Esophagus squamous epithelium (tissue), 5 donors: ENCODE measurements around the gene IZUMO1. TPM values are rescaled to one million over a fixed set of nuclear protein-coding genes. Genes with fewer than 3 reads are reported as not detected.

ENCODE experiments used
- DNase-seq: peaks from one replicate; lab custom pipeline; 2025; lab: John Stamatoyannopoulos, UW
- H3K27ac ChIP-seq, 4 donors: fragments of 200-600 bp; sonication (generic); one replicate each; pipeline ENCODE4 v1.5.1; 2016 to 2019; ENCODE audit warnings: mild to moderate bottlenecking in 1 of 4
- H3K27me3 ChIP-seq, 4 donors: fragments of 200-600 bp; sonication (generic); 1 replicate in 3 of 4; 2 replicates in 1 of 4; pipeline versions ENCODE4 v1.5.1 to v1.6.0; 2017 to 2021; ENCODE audit warnings: antibody characterized with exemption in 1 of 4
- H3K36me3 ChIP-seq, 3 donors: fragments of 200-600 bp; sonication (generic); one replicate each; pipeline ENCODE4 v1.5.1; 2016 to 2019
- H3K4me1 ChIP-seq, 3 donors: fragments of 200-600 bp; sonication (generic); one replicate each; pipeline ENCODE4 v1.5.1; 2017 to 2019
- H3K4me3 ChIP-seq, 4 donors: fragments of 200-600 bp; sonication (generic); 1 replicate in 3 of 4; 2 replicates in 1 of 4; pipeline ENCODE4 v1.5.1; 2016 to 2019; ENCODE audit warnings: mild to moderate bottlenecking in 2 of 4, moderate library complexity in 1 of 4
- H3K9me3 ChIP-seq, 3 donors: fragments of 200-600 bp; sonication (generic); one replicate each; pipeline ENCODE4 v1.5.1; 2016 to 2019
- POLR2A ChIP-seq, 4 donors: fragments of 450-650 bp; IDR thresholded peaks; one replicate each; pipeline ENCODE4 v1.6.1; 2017; ENCODE audit warnings: antibody characterized with exemption in 4 of 4, mild to moderate bottlenecking in 4 of 4, moderate library complexity in 3 of 4
- WGBS, 2 donors: methylation state at CpG; one replicate each; pipeline ENCODE4 v1.1.5; 2018; 5-methylcytosine and 5-hydroxymethylcytosine counted together
- intact Hi-C: fragments of 100-400 bp; cut with DNase I; formaldehyde crosslinking; loops from one replicate; pipeline ENCODE4 v1.15.0; 2022
- total RNA-seq, 4 donors: library from RNA; depleted of rRNA; stranded (reverse); fragments of >200 nt; gene quantifications; one replicate each; pipeline ENCODE4 v1.1.0, GENCODE V29; 2016
- TF ChIP-seq, protein P1 (sequence below), 6 experiments: fragments of 450-650 bp in 4 of 6; fragments of 200-600 bp in 2 of 6; sonication (generic) in 2 of 6; IDR thresholded peaks; one replicate each; pipeline ENCODE4 v1.5.1; 2016 to 2019; ENCODE audit warnings: antibody characterized with exemption in 6 of 6, mild to moderate bottlenecking in 4 of 6, moderate library complexity in 4 of 6
- donor health status: DM: yes; HTN: yes; CAD: no.

Gene IZUMO1
- total RNA-seq, 4 donors from 2014 or later: 2.3 to 56.0 (median 5.0) TPM; not detected in 1

DNA sequence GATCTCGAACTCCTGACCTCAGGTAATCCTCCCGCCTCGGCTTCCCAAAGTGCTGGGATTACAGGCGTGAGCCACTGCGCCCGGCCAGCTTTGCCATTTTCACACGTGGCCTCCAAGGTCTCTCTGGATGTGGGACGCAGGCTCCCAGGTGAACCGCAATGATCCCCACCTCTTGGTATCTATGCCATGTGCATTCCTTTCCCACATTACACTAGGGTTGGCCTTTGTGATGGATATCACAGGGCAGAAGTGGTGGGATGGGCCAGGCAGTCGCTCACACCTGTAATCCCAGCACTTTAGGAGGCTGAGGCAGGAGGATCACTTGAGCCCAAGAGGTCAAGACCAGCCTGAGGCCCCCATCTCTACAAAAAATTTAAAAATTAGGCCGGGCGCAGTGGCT lies 31.0 kb upstream of the IZUMO1 start:
- no peak for DNase-seq
- H3K27ac ChIP-seq: no peak overlapping the region
- 87 to 91% methylated on average over 7 to 10 of the region's 12 CpGs for WGBS, 2 donors
- H3K4me3 ChIP-seq: no peak overlapping the region
- no peaks in the 10 kb centered on the region for H3K27me3 ChIP-seq
- intact Hi-C loops: loop anchor here (10.0 kb wide), 1 partner anchor 123 kb away; no protein-coding TSS in a partner anchor
- TF ChIP-seq, protein P1, sequence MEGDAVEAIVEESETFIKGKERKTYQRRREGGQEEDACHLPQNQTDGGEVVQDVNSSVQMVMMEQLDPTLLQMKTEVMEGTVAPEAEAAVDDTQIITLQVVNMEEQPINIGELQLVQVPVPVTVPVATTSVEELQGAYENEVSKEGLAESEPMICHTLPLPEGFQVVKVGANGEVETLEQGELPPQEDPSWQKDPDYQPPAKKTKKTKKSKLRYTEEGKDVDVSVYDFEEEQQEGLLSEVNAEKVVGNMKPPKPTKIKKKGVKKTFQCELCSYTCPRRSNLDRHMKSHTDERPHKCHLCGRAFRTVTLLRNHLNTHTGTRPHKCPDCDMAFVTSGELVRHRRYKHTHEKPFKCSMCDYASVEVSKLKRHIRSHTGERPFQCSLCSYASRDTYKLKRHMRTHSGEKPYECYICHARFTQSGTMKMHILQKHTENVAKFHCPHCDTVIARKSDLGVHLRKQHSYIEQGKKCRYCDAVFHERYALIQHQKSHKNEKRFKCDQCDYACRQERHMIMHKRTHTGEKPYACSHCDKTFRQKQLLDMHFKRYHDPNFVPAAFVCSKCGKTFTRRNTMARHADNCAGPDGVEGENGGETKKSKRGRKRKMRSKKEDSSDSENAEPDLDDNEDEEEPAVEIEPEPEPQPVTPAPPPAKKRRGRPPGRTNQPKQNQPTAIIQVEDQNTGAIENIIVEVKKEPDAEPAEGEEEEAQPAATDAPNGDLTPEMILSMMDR (IDR thresholded peaks at IDR 0.05): no peak
- no peak for TF ChIP-seq POLR2A (IDR thresholded peaks at IDR 0.05)
- H3K36me3 ChIP-seq: no peaks in the 10 kb centered on the region
- no peaks in the 10 kb centered on the region for H3K9me3 ChIP-seq
- H3K4me1 ChIP-seq: peaks cover 5 to 30% (median 7%) of the 10 kb centered on the region in 3 donors

DNA sequence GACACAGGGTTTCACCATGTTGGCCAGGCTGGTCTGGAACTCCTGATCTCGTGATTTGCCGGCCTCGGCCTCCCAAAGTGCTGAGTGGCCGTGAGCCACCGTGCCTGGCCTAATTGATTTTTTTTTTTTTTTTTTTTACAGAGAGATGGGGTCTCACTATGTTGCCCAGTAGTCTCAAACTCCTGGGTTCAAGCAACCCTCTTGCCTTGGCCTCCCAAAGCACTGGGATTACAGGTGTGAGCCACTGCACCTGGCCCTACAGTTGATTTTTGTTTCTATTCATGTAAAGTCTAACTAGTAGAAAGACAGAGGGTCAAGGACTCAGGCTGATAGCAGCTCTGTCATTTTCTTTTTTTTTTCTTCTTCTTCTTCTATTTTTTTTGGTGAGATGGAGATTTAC lies 30.4 kb upstream of the IZUMO1 start:
- H3K36me3 ChIP-seq: no peaks in the 10 kb centered on the region
- H3K27ac ChIP-seq: no peak overlapping the region
- 89% methylated on average over 3 of the region's 5 CpGs; no CpG with 5 or more reads in 1 of the 2 donors for WGBS, 2 donors
- TF ChIP-seq, protein P1 (IDR thresholded peaks at IDR 0.05): no peak
- TF ChIP-seq POLR2A (IDR thresholded peaks at IDR 0.05): no peak
- intact Hi-C loops: loop anchor here (10.0 kb wide), 1 partner anchor 122 kb away; no protein-coding TSS in a partner anchor
- DNase-seq: no peak
- no peaks in the 10 kb centered on the region for H3K9me3 ChIP-seq
- H3K4me3 ChIP-seq: no peak overlapping the region
- H3K4me1 ChIP-seq: peaks cover 5 to 24% (median 7%) of the 10 kb centered on the region in 3 donors
- H3K27me3 ChIP-seq: no peaks in the 10 kb centered on the region

DNA sequence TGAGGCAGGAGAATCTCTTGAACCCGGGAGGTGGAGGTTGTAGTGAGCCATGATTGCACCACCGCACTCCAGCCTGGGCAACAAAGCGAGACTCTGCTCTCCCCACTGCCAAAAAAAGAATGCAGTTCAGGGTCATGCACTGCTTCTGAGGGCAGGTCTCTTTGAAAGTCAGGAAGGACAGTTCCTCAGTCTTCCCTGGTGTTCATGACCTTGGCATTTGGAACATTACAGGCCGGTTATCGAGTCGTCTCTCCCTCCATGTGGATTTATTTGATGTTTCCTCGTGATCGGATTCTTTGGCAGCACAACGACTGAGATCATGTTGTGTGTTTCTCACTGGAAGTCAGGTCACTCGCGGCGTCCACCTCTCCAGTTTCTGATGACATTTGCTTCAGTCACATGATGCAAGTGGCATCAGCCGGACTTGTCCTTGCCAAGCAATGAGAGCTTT lies 25.8 kb upstream of the IZUMO1 start:
- no peak for DNase-seq
- H3K4me1 ChIP-seq: peaks cover 3 to 31% (median 3%) of the 10 kb centered on the region in 3 donors
- intact Hi-C loops: loop anchor here (10.0 kb wide), 1 partner anchor 118 kb away; no protein-coding TSS in a partner anchor
- H3K9me3 ChIP-seq: no peaks in the 10 kb centered on the region
- no peak overlapping the region for H3K4me3 ChIP-seq
- H3K27ac ChIP-seq: no peak overlapping the region
- TF ChIP-seq POLR2A (IDR thresholded peaks at IDR 0.05): no peak
- TF ChIP-seq, protein P1 (IDR thresholded peaks at IDR 0.05): no peak
- 72 to 87% methylated on average over 13 of the region's 13 CpGs for WGBS, 2 donors
- no peaks in the 10 kb centered on the region for H3K27me3 ChIP-seq
- no peaks in the 10 kb centered on the region for H3K36me3 ChIP-seq

DNA sequence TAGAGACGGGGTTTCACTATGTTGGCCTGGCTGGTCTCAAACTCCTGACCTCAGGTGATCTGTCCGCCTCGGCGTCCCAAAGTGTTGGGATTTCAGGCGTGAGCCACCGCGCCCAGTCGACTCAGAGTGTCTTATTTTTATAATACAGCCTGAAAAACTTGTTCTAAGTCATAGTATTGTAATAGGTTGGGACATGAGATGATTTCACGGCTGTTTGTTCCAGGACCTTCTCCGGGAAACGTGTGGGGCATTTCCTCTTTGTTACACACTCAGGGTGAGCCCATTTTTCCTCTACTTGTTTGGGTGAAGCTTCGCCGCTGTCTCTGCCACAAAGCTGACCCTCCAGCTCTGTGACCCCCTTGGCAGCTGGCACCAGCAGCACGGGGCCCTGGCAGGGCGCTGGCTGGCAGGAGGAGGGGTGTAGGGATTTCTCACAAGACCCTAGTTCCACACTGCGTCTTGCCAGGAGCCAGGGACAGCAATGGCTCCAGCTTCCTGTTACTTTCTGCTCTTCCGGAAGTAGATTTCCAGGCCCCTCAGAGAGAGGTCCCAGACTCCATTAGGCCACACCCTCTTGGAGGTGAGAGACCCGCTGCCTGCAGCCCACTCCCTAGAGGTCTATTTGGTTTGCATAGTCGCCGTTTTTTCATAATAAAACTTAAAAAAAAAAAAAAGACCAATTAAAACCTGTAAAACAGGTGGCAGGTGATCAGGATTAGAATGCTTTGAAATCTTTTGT lies 24.2 kb upstream of the IZUMO1 start:
- Histone ChIP-seq H3K4me1 (peaks cover 3 to 31% (median 3%) of the 10 kb centered on the region in 3 donors), H3K27ac (peak overlapping the region; percentile 80 to 92 (median 87)), H3K9me3 (no peaks in the 10 kb centered on the region), H3K27me3 (no peaks in the 10 kb centered on the region), H3K4me3 (peak overlapping the region in 1 of 4 donors; percentile 11), H3K36me3 (no peaks in the 10 kb centered on the region)
- intact Hi-C loops: loop anchor here (10.0 kb wide), 1 partner anchor 116 kb away; no protein-coding TSS in a partner anchor
- no peak for DNase-seq
- 44 to 55% methylated on average over 19 to 20 of the region's 20 CpGs for WGBS, 2 donors
- TF ChIP-seq POLR2A (IDR thresholded peaks at IDR 0.05): no peak
- TF ChIP-seq, protein P1 (IDR thresholded peaks at IDR 0.05): no peak

DNA sequence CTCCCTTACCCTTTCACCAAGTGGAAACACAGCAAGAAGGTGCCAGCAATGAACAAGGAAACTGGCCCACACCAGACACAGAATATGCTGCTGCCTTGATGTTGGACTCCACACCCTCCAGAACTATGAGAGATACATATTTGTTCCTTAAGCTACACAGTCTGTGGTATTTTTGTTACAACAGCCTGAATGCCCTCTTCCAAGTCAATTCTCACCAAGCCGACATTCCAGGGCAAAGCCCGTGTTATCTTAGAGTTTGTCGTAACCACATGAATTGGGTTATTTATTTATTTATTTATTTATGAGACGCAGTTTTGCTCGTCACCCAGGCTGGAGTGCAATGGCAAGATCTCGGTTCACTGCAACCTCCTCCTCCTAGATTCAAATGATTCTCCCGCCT lies 23.6 kb upstream of the IZUMO1 start:
- intact Hi-C loops: loop anchor here (10.0 kb wide), 1 partner anchor 115 kb away; no protein-coding TSS in a partner anchor
- H3K27me3 ChIP-seq: no peaks in the 10 kb centered on the region
- peaks cover 3 to 31% (median 3%) of the 10 kb centered on the region in 3 donors for H3K4me1 ChIP-seq
- DNase-seq: no peak
- 55 to 60% methylated on average over 6 to 7 of the region's 7 CpGs for WGBS, 2 donors
- no peaks in the 10 kb centered on the region for H3K9me3 ChIP-seq
- H3K27ac ChIP-seq: peak overlapping the region; percentile 63 to 92 (median 87)
- H3K4me3 ChIP-seq: no peak overlapping the region
- no peak for TF ChIP-seq POLR2A (IDR thresholded peaks at IDR 0.05)
- TF ChIP-seq, protein P1 (IDR thresholded peaks at IDR 0.05): no peak
- no peaks in the 10 kb centered on the region for H3K36me3 ChIP-seq
